ENCODE data around the gene EYA2.

The EYA2 gene

DNA sequence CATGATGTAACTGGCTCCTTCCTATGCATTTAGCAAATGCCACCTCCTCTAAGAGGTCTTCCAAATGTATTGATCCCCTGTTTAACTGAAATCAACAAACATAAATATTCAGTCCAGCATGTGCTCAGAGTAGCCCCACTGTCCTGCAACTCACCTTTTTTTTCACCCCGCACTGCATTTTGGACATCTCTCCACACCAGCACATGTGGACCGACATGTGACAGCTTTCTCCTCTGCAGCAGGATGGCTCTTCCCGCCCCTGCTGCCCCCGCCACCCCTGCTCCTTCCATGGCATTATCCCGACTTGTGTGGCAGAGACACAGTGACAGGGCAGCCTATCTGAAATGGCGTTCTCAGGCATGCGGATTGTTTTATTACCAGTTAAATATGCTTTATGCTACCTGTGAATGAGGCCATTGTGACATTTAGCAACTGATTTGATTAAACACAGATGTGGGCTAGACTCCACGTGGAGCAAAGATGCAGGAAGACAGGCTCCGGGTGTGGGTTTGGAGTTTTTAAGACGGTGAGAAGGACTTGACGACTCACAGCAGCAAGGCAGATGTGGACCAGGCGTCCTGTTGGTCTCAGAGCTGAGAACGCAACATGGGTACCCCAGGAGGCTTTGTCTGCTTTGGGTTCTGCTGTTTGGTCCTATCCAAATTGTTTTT, 161.2 kb downstream of the EYA2 start:
- no peak overlapping the region for H3K4me3 ChIP-seq (ENCODE audit: low read length)
- H3K4me1 ChIP-seq (ENCODE audit: insufficient read depth, low read length), result no peaks in the 10 kb centered on the region
- H3K9me3 ChIP-seq (ENCODE audit: low read length), result no peaks in the 10 kb centered on the region
- H3K27me3 ChIP-seq (ENCODE audit: insufficient read depth, low read length), result no peaks in the 10 kb centered on the region
- no peaks in the 10 kb centered on the region for H3K36me3 ChIP-seq (ENCODE audit: insufficient read depth, low read length)
- no peak overlapping the region for H2AFZ ChIP-seq (ENCODE audit: low read depth, low read length)

DNA sequence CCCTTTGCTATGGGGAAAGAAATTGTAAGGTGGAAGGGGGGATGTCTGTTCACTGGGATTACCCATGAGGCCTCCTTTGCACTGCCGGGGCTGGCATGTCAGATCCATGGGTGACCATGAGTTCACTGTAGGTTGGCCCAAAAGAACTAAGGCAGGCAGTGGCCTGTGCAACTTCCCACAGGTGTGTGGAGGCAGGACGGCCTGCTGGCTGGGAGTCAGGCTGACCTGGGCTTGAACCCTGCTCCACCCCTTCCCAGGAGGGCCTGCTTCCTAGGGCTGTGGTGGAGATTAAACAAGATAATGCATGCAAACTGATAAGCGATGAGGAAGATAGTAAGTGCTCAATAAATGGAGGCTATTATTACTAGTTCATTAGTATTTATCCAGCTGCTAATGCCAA, 163.0 kb downstream of the EYA2 start:
- no peaks in the 10 kb centered on the region for H3K9me3 ChIP-seq (ENCODE audit: low read length)
- H3K4me3 ChIP-seq (ENCODE audit: low read length), result no peak overlapping the region
- no peaks in the 10 kb centered on the region for H3K36me3 ChIP-seq (ENCODE audit: insufficient read depth, low read length)
- no peak overlapping the region for H2AFZ ChIP-seq (ENCODE audit: low read depth, low read length)
- no peaks in the 10 kb centered on the region for H3K27me3 ChIP-seq (ENCODE audit: insufficient read depth, low read length)
- no peaks in the 10 kb centered on the region for H3K4me1 ChIP-seq (ENCODE audit: insufficient read depth, low read length)

DNA sequence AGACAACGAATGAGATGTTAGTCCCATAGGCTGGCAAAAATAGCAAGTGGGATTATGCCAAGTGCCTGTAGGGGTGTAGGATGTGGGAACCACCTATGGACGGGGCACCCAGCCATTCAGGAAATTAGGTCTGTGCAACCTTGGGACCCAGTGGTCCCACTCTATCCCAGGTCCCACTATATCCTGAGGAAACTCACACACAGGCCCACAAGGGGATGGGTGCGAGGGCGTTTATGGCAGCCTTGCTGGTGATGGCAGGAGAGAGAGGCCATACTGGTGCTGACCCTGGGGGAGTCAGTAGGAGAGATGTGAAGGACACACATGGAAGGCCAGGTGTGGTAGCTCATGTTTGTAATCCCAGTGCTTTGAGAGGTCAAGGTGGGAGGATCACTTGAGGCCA, 163.6 kb downstream of the EYA2 start:
- H3K4me3 ChIP-seq (ENCODE audit: low read length), result no peak overlapping the region
- no peak overlapping the region for H2AFZ ChIP-seq (ENCODE audit: low read depth, low read length)
- no peaks in the 10 kb centered on the region for H3K9me3 ChIP-seq (ENCODE audit: low read length)
- peaks cover 1% of the 10 kb centered on the region for H3K4me1 ChIP-seq (ENCODE audit: insufficient read depth, low read length)
- H3K27me3 ChIP-seq (ENCODE audit: insufficient read depth, low read length), result no peaks in the 10 kb centered on the region
- no peaks in the 10 kb centered on the region for H3K36me3 ChIP-seq (ENCODE audit: insufficient read depth, low read length)

DNA sequence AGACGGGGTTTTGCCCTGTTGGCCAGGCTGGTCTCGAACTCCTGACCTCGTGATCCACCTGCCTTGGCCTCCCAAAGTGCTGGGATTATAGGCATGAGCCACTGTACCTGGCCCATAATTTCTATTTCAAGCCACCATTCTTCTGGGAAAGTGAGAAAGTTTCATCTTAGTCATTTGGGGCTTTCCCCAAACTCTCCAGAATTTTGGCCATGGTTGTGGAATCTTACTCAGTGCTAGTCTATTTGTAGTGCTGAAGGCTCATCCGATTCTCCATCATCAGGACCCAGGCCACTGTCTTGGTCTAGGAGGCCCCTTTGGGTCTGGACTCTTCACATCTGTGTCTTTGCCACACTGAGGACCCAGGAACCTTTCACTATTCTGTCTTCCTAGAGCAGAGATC, 164.9 kb downstream of the EYA2 start:
- no peaks in the 10 kb centered on the region for H3K36me3 ChIP-seq (ENCODE audit: insufficient read depth, low read length)

DNA sequence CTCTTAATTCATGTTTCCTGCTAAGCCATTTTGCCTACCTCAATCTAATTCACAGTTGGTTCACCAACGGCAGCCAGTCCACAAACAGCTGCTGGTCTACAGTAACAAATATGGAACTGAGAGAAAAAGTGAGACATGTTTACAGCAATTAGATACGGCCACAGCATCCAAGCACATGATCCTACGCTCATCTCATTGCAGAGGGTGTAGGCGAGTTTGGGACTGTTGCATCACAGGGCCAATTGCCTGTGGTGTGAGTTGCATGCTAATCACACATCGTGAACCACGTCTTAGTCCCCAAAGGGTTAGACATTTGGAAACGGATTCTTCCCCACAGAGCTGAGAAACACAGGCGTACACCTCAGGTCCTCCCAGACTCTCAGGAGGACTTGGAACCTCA, 166.9 kb downstream of the EYA2 start:
- no peaks in the 10 kb centered on the region for H3K9me3 ChIP-seq (ENCODE audit: low read length)
- H3K36me3 ChIP-seq (ENCODE audit: insufficient read depth, low read length), result no peaks in the 10 kb centered on the region
- H3K4me1 ChIP-seq (ENCODE audit: insufficient read depth, low read length), result peaks cover 5% of the 10 kb centered on the region
- H2AFZ ChIP-seq (ENCODE audit: low read depth, low read length), result no peak overlapping the region
- no peak overlapping the region for H3K4me3 ChIP-seq (ENCODE audit: low read length)
- no peaks in the 10 kb centered on the region for H3K27me3 ChIP-seq (ENCODE audit: insufficient read depth, low read length)

More for the DNA sequence above, 164.9 kb downstream of the EYA2 start:
- no peaks in the 10 kb centered on the region for H3K9me3 ChIP-seq (ENCODE audit: low read length)
- peaks cover 5% of the 10 kb centered on the region for H3K4me1 ChIP-seq (ENCODE audit: insufficient read depth, low read length)
- no peak overlapping the region for H2AFZ ChIP-seq (ENCODE audit: low read depth, low read length)
- H3K4me3 ChIP-seq (ENCODE audit: low read length), result no peak overlapping the region
- H3K27me3 ChIP-seq (ENCODE audit: insufficient read depth, low read length), result no peaks in the 10 kb centered on the region

DNA sequence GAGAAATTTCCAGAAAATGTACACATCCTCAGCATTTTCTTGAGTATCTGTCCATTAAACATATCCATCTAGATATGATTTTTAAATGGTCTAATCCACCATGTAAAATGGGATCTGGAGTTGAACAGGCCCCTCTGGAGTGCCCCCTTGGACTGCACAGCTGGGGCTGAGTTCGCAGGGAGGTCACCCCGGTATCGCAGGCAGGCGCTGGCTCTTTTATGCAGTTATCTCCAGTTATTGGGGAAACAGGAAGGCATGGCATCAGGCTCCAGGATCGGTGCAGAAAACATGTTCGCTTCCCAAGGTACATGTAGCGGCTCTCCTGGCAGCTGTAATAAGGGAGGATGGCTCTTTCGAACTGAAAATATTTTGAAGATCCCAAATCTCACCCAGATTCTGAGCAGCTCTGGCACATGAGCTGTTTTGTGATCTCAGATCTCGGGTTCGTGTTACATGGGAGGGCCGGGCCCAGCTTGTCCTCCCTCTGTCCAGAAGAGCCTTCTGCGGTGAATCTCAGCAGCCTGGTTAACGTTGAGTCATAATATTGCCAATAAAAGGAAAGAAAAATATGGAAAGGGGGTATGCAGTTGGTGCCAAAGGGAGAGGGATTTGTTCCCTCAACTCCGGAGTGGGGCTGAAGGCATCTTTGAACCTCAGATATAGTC, 167.7 kb downstream of the EYA2 start:
- no peak overlapping the region for H2AFZ ChIP-seq (ENCODE audit: low read depth, low read length)
- H3K36me3 ChIP-seq (ENCODE audit: insufficient read depth, low read length), result no peaks in the 10 kb centered on the region
- H3K4me1 ChIP-seq (ENCODE audit: insufficient read depth, low read length), result peaks cover 5% of the 10 kb centered on the region
- no peaks in the 10 kb centered on the region for H3K9me3 ChIP-seq (ENCODE audit: low read length)
- no peaks in the 10 kb centered on the region for H3K27me3 ChIP-seq (ENCODE audit: insufficient read depth, low read length)
- H3K4me3 ChIP-seq (ENCODE audit: low read length), result no peak overlapping the region

DNA sequence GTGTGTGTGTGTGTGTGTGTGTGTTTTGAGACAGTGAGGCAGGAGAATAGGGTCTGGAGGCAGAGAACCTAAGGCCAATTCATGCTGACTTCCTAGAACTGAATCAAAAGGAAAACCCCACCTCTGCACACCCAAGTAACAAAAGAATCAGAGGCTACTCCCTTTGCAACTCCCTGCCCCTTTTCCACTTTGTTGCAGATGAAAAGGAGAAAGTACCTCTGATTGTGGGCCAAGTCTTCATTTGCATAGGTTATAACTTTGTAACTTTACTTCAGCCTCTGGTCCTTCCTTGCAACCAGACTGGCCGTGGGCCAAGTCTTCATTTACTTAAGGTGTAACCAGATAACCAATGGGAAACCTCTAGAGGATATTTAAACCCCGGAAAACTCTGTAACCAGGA, 168.8 kb downstream of the EYA2 start:
- no peak overlapping the region for H2AFZ ChIP-seq (ENCODE audit: low read depth, low read length)
- no peaks in the 10 kb centered on the region for H3K27me3 ChIP-seq (ENCODE audit: insufficient read depth, low read length)
- peaks cover 5% of the 10 kb centered on the region for H3K4me1 ChIP-seq (ENCODE audit: insufficient read depth, low read length)
- peaks cover 2% of the 10 kb centered on the region for H3K9me3 ChIP-seq (ENCODE audit: low read length)
- no peak overlapping the region for H3K4me3 ChIP-seq (ENCODE audit: low read length)
- no peaks in the 10 kb centered on the region for H3K36me3 ChIP-seq (ENCODE audit: insufficient read depth, low read length)

DNA sequence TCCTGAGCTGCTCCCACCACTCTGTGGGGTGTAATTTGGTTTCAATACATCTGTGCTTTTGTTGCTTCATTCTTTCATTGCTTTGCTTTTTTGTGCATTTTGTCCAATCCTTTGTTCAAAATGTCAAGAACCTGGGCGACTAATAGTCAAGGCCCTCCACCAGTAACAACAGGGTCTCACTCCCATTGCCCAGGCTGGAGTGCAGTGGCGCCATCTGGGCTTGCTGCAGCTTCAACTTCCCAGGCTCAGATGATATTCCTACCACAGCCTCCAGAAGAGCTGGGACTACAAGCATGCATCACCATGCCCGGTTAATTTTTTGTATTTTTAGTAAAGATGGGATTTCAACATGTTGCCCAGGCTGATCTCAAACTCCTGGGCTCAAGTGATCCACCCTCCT, 169.2 kb downstream of the EYA2 start:
- no peaks in the 10 kb centered on the region for H3K36me3 ChIP-seq (ENCODE audit: insufficient read depth, low read length)
- peaks cover 5% of the 10 kb centered on the region for H3K4me1 ChIP-seq (ENCODE audit: insufficient read depth, low read length)

DNA sequence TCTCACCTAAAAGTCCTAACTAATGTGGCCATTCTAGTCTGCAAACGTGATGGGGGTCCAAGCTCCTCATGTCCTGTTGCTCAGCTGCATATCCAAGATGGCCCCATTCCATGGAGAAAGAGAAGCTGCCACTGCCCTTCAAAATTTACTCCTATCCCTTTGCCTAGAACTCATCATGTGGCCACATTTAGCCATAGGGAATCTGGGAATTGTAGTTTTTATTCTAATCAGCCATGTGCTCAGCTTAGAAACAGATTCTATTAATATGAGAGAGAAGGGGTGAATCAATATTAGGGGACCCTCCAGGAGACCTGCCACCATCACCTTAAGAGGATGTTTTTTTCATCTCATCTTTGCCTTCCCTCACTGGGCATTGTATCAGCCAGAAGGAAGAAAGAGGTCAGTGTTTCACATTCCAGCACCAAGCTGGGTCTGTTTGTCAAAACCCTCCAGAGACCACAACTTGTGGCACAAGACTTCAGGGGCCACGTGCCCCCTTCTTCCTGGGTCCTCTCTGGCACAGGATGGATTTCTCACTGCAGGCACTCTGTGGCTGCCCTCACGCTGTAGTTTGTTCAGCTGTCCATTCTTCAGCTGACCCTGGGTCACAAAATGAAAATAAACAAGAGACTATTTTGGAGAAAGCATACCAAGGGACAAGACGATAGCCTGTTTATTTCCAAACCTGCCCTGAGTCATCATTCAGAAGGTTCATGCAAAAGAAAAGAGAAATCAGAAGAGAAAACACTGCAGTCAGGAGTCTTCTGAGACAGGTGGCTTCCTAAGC, 172.0 kb downstream of the EYA2 start:
- Histone ChIP-seq H3K9me3 (ENCODE audit: low read length) (peaks cover 2% of the 10 kb centered on the region), H3K36me3 (ENCODE audit: insufficient read depth, low read length) (no peaks in the 10 kb centered on the region), H3K4me3 (ENCODE audit: low read length) (no peak overlapping the region), H3K27me3 (ENCODE audit: insufficient read depth, low read length) (no peaks in the 10 kb centered on the region), H2AFZ (ENCODE audit: low read depth, low read length) (no peak overlapping the region), H3K4me1 (ENCODE audit: insufficient read depth, low read length) (peaks cover 5% of the 10 kb centered on the region)

More for the DNA sequence above, 169.2 kb downstream of the EYA2 start:
- Histone ChIP-seq H3K9me3 (ENCODE audit: low read length) (peaks cover 2% of the 10 kb centered on the region), H2AFZ (ENCODE audit: low read depth, low read length) (no peak overlapping the region), H3K4me3 (ENCODE audit: low read length) (no peak overlapping the region), H3K27me3 (ENCODE audit: insufficient read depth, low read length) (no peaks in the 10 kb centered on the region)

DNA sequence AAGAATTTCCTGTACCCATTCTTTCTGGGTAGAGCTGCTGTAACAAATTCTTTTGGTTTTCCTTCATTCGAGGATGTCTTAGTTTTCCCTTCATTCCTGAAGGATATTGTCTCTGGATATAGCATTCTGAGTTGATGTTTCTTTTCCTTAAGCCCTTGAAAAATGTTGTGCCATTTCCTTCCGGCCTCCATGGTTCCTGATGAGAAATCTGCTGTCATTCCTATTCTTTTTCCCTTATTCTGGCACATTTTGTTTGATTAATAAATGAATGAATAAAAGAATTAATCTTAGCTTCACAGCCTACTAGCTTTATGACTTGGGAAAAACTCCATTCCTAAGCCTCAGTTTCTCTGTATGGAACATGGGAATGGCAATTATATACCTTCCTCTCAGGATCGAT, 173.1 kb downstream of the EYA2 start:
- Histone ChIP-seq H3K4me1 (ENCODE audit: insufficient read depth, low read length) (peaks cover 5% of the 10 kb centered on the region), H2AFZ (ENCODE audit: low read depth, low read length) (no peak overlapping the region), H3K4me3 (ENCODE audit: low read length) (no peak overlapping the region)

DNA sequence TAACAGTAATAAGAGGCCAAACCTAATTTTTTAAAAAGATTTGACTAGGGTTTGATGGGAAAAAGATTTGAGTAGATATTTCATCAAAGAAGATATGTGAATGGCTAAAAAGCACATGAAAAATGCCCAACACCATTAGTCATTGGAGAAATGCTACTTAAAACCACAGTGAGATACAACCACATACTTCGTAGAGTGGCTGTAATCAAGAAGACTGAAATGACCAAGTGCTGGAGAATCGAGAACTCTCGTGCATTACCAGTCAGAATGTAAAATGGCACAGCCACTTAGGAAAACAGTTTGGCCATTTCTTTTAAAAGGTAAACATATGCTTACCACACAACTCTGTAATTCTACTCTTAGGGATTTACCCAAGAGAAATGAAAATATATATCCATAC, 175.5 kb downstream of the EYA2 start:
- no peak overlapping the region for H3K4me3 ChIP-seq (ENCODE audit: low read length)
- no peaks in the 10 kb centered on the region for H3K27me3 ChIP-seq (ENCODE audit: insufficient read depth, low read length)
- peaks cover 2% of the 10 kb centered on the region for H3K9me3 ChIP-seq (ENCODE audit: low read length)
- no peaks in the 10 kb centered on the region for H3K36me3 ChIP-seq (ENCODE audit: insufficient read depth, low read length)
- no peak overlapping the region for H2AFZ ChIP-seq (ENCODE audit: low read depth, low read length)
- H3K4me1 ChIP-seq (ENCODE audit: insufficient read depth, low read length), result no peaks in the 10 kb centered on the region

More for the DNA sequence above, 173.1 kb downstream of the EYA2 start:
- Histone ChIP-seq H3K36me3 (ENCODE audit: insufficient read depth, low read length) (no peaks in the 10 kb centered on the region), H3K9me3 (ENCODE audit: low read length) (peaks cover 2% of the 10 kb centered on the region), H3K27me3 (ENCODE audit: insufficient read depth, low read length) (no peaks in the 10 kb centered on the region)

DNA sequence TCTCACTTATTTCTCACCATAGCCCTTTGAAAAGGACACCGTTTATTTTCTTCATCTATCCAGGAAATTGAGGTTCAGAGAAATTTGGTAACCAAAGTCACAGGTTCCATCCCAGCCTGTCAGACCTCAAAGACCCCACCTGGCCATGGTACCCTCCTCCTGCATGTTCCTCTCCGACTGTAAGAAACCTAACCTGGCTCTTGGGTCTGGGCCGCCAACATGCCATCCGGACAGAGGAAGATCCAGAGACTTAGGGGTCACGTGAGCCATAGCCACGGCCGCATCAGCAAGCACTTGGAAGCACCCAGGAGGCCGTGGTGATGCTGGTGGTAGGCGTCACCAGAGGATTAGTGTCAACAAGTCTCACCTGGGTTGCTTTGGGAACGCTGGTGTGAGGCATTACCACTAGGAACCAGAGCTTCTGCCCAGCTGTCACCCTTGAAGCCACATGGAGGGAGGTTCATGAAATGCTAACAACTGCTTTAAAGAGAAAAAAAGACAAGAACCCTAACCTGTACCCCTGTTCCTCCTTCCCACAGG, 177.1 kb downstream of the EYA2 start:
- H3K4me3 ChIP-seq (ENCODE audit: low read length), result no peak overlapping the region
- no peaks in the 10 kb centered on the region for H3K36me3 ChIP-seq (ENCODE audit: insufficient read depth, low read length)
- peaks cover 2% of the 10 kb centered on the region for H3K9me3 ChIP-seq (ENCODE audit: low read length)
- H3K4me1 ChIP-seq (ENCODE audit: insufficient read depth, low read length), result no peaks in the 10 kb centered on the region
- no peaks in the 10 kb centered on the region for H3K27me3 ChIP-seq (ENCODE audit: insufficient read depth, low read length)
- no peak overlapping the region for H2AFZ ChIP-seq (ENCODE audit: low read depth, low read length)

Measured in neuron (in vitro differentiated cells).